GM12878 (cell line): ENCODE measurements around the gene BAZ1B. TPM values are rescaled to one million over a fixed set of nuclear protein-coding genes. Genes with fewer than 3 reads are reported as not detected.

Experiments used
- ATAC-seq: fragments of 200-7000 bp; cut with Tn5 transposase; 3 replicates; pipeline ENCODE4 v1.9.1; 2020; ENCODE audit warnings: mild to moderate bottlenecking, moderate library complexity
- BruUV-seq: library from RNA; stranded (reverse); fragments of 400-500 nt; replicated peaks from 2 replicates; lab custom pipeline; 2021; lab: Mats Ljungman, UMichigan
- CTCF ChIA-PET: fragments of 300-600 bp; sonication (Branson Sonifier 250); formaldehyde crosslinking; extraction: SDS; loops from one replicate; lab custom pipeline; 2021; ENCODE audit warnings: inconsistent platforms; lab: Yijun Ruan, JAX
- POLR2A ChIA-PET: fragments of 350-600 bp; formaldehyde crosslinking; extraction: SDS; loops from one replicate; lab custom pipeline; 2021; ENCODE audit warnings: inconsistent platforms; lab: Charles Lee
- RAD21 ChIA-PET: fragments of 300-600 bp; sonication (Branson Sonifier 250); formaldehyde crosslinking; loops from one replicate; lab custom pipeline; 2023; ENCODE audit warnings: antibody characterized with exemption; ENCODE audit not compliant: unreplicated experiment; lab: Charles Lee
- SMC1A ChIA-PET: fragments of 300-600 bp; sonication (Branson Sonifier 250); formaldehyde crosslinking; loops from one replicate; lab custom pipeline; 2023; ENCODE audit not compliant: unreplicated experiment, uncharacterized antibody; lab: Charles Lee
- DNase-seq: peaks from one replicate; pipeline ENCODE4 v3.0.0-alpha.2; 2011; ENCODE audit warnings: low read depth, low spot score
- FAIRE-seq: peaks from 3 replicates; lab custom pipeline; 2011; peaks lifted over from hg19 to GRCh38; lab: Jason Lieb, UNC
- H2AFZ ChIP-seq: 2 replicates; pipeline ENCODE4 v1.6.0; 2011; ENCODE audit warnings: low read depth, low read length, control low read depth; ENCODE audit not compliant: control insufficient read depth
- H3K27ac ChIP-seq: 2 replicates; pipeline ENCODE4 v1.5.1; 2011; ENCODE audit warnings: control low read depth; ENCODE audit not compliant: control insufficient read depth, insufficient read depth
- H3K27me3 ChIP-seq, 2 experiments: replicated peaks in 1 of 2; 2 replicates each; pipeline versions ENCODE4 v1.6.0 to v1.6.1; 2011; ENCODE audit warnings: low read length in 1 of 2; ENCODE audit not compliant: control insufficient read depth in 2 of 2, insufficient read depth in 2 of 2
- H3K36me3 ChIP-seq, 2 experiments: 2 replicates each; pipeline ENCODE4 v1.5.1; 2011; ENCODE audit warnings: low read length in 1 of 2; ENCODE audit not compliant: control insufficient read depth in 2 of 2, insufficient read depth in 2 of 2
- H3K4me1 ChIP-seq: 2 replicates; pipeline ENCODE4 v1.6.1; 2011; ENCODE audit warnings: mild to moderate bottlenecking, low read length, moderate library complexity, mixed read lengths; ENCODE audit not compliant: control insufficient read depth, insufficient read depth
- H3K4me2 ChIP-seq: 2 replicates; pipeline ENCODE4 v1.6.0; 2011; ENCODE audit warnings: control low read depth; ENCODE audit not compliant: control insufficient read depth, insufficient read depth
- H3K4me3 ChIP-seq: fragments of 200-600 bp; sonication (generic); 2 replicates; pipeline ENCODE4 v1.5.1; 2016
- H3K79me2 ChIP-seq: 2 replicates; pipeline ENCODE4 v1.6.0; 2011; ENCODE audit warnings: low read length; ENCODE audit not compliant: control insufficient read depth, insufficient read depth
- H3K9ac ChIP-seq: 2 replicates; pipeline ENCODE4 v1.8.0; 2011; ENCODE audit warnings: low read length, control low read depth, mixed read lengths; ENCODE audit not compliant: control insufficient read depth, insufficient read depth
- H3K9me3 ChIP-seq: replicated peaks from 3 replicates; pipeline ENCODE4 v1.5.1; 2011; ENCODE audit warnings: mild to moderate bottlenecking, low read length; ENCODE audit not compliant: control insufficient read depth, insufficient read depth
- H4K20me1 ChIP-seq: 2 replicates; pipeline ENCODE4 v1.6.0; 2011; ENCODE audit not compliant: control insufficient read depth, insufficient read depth
- EGR1 ChIP-seq, 2 experiments: IDR thresholded peaks; 1 replicate in 1 of 2; 2 replicates in 1 of 2; pipeline ENCODE4 v1.6.1; 2011 to 2012; ENCODE audit warnings: low read depth in 2 of 2, low read length in 2 of 2, borderline replicate concordance in 1 of 2, mild to moderate bottlenecking in 1 of 2, moderate library complexity in 1 of 2
- FOS ChIP-seq: IDR thresholded peaks from 3 replicates; pipeline ENCODE4 v1.6.1; 2011; ENCODE audit warnings: borderline replicate concordance; ENCODE audit not compliant: insufficient read length; ENCODE audit errors: extremely low read depth
- JUNB ChIP-seq: IDR thresholded peaks from 2 replicates; pipeline ENCODE4 v1.6.1; 2016; ENCODE audit warnings: antibody characterized with exemption, mild to moderate bottlenecking
- NR2C1 ChIP-seq: fragments of 450-650 bp; IDR thresholded peaks from 2 replicates; pipeline ENCODE4 v1.6.1; 2017; ENCODE audit warnings: antibody characterized with exemption, mild to moderate bottlenecking, moderate library complexity
- NR2F1 ChIP-seq: fragments of 450-650 bp; conservative IDR thresholded peaks from 2 replicates; pipeline ENCODE4 v1.6.1; 2017; ENCODE audit warnings: mild to moderate bottlenecking
- NRF1 ChIP-seq: conservative IDR thresholded peaks from 2 replicates; pipeline ENCODE4 v1.6.1; 2011; ENCODE audit warnings: mild to moderate bottlenecking, low read depth, low read length, improper control_type of control experiment
- POU2F2 ChIP-seq: IDR thresholded peaks from 3 replicates; pipeline ENCODE4 v1.6.1; 2011; ENCODE audit warnings: low read depth, mild to moderate bottlenecking, low read length, borderline replicate concordance
- SMC3 ChIP-seq: IDR thresholded peaks from 2 replicates; pipeline ENCODE4 v1.6.1; 2011; ENCODE audit warnings: low read length, improper control_type of control experiment, borderline replicate concordance
- TARDBP ChIP-seq: IDR thresholded peaks from 2 replicates; pipeline ENCODE4 v1.6.1; 2016; ENCODE audit warnings: borderline replicate concordance
- TCF7 ChIP-seq: IDR thresholded peaks from 2 replicates; pipeline ENCODE4 v1.6.1; 2014; ENCODE audit warnings: antibody characterized with exemption, borderline replicate concordance
- WRNIP1 ChIP-seq: IDR thresholded peaks from 2 replicates; pipeline ENCODE4 v1.6.1; 2011; ENCODE audit warnings: low read depth, low read length, improper control_type of control experiment, borderline replicate concordance
- ZNF622 ChIP-seq: fragments of 450-650 bp; IDR thresholded peaks from 2 replicates; pipeline ENCODE4 v1.6.1; 2017; ENCODE audit warnings: mild to moderate bottlenecking, inconsistent platforms
- WGBS: methylation state at CpG from one replicate; pipeline ENCODE4 v1.1.6; 2016; ENCODE audit warnings: low lambda C conversion rate; ENCODE audit not compliant: insufficient replicate concordance, insufficient coverage; ENCODE audit errors: missing lambda C conversion rate; 5-methylcytosine and 5-hydroxymethylcytosine counted together
- in situ Hi-C: fragments of 300-500 bp; cut with MboI; formaldehyde crosslinking; loops from 9 replicates; pipeline ENCODE4 v1.14.3; 2018; ENCODE audit warnings: mixed read lengths
- intact Hi-C: fragments of 100-400 bp; cut with micrococcal nuclease; formaldehyde crosslinking; loops from one replicate; pipeline ENCODE4 v1.14.2; 2022; ENCODE audit not compliant: unreplicated experiment
- polyA plus RNA-seq, 11 experiments: library from polyadenylated mRNA; depleted of rRNA in 4 of 11; unstranded in 6 of 11; stranded (reverse) in 5 of 11; fragments of >200 nt; fragmentation: Nextera tagmentation in 4 of 11; fragmentation: Illumina TruSeq in 1 of 11; extraction: Ambion mirVana in 4 of 11; extraction: Trizol in 1 of 11; gene quantifications; 1 replicate in 1 of 11; 2 replicates in 10 of 11; pipeline versions ENCODE4 v1.2.1 to v1.2.3, GENCODE V29; 2011 to 2016; ENCODE audit warnings: inconsistent platforms in 2 of 11, missing spikeins in 2 of 11, low read depth in 1 of 11
- total RNA-seq, 4 experiments: library from RNA; depleted of rRNA in 3 of 4; stranded (reverse); fragments of >200 nt in 3 of 4; fragmentation: Illumina TruSeq in 1 of 4; extraction: Trizol in 1 of 4; gene quantifications; 2 replicates each; pipeline versions ENCODE4 v1.2.1 to v1.2.3, GENCODE V29; 2013 to 2021
- TF ChIP-seq, protein P1 (sequence below): IDR thresholded peaks from 2 replicates; pipeline ENCODE4 v1.6.1; 2012; ENCODE audit warnings: low read depth, low read length, improper control_type of control experiment

The BAZ1B gene
- total and polyA plus RNA-seq, 10 of the 15 experiments (the other 5 are each of a cell fraction or from before 2014, with no cell fraction given) = 14.0 to 77.4 (median 36.2) TPM

DNA sequence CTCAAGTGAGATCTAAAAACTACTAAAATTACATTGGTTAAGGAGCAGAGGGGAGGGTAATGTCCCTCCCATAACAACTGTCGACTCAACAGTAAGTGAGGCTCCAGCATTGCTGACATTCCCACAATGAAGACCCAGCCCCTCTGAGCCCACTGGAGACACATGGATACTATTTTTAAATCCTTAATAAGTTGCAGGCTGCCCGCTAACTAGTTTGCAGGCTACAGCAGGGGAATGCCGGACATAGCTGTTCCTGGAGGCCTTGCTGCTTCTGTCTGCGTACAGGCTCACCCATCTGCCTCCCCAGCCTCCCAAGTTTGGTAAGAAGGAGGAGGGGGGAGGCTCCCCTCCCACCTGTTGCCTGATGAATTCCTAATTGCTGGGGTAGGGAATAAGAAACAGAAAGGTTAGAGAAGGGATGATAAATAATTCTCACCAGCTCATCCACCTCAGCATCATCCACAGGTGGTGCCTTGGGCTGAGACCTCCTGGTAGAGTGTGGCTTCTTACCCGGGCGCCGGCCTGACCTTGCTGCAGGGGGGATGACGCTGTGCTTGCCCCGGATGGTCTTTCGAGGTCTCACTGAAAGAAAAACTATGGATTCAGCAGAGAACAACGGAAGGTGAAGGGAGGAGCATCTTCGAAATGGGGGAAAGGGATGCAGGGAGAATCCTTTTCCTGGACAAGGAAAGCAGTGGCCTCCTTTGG, 78.4 kb downstream of the BAZ1B start:
- ChIA-PET SMC1A (no interaction called here), RAD21 (no interaction called here), CTCF (interaction anchor here (1.6 kb wide), 1 partner anchor 119 kb away, joined by 6 read pairs; no protein-coding TSS in a partner anchor), POLR2A (no interaction called here)
- in situ Hi-C loops = no loop called here
- FAIRE-seq = no peak
- no peak overlapping the region for H3K4me2 ChIP-seq
- TF ChIP-seq WRNIP1 = no peak
- no peak for TF ChIP-seq NRF1
- TF ChIP-seq, protein P1, sequence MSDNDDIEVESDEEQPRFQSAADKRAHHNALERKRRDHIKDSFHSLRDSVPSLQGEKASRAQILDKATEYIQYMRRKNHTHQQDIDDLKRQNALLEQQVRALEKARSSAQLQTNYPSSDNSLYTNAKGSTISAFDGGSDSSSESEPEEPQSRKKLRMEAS = no peak
- TF ChIP-seq NR2C1 = no peak
- TF ChIP-seq TARDBP = no peak
- no peak for TF ChIP-seq POU2F2
- no peak for TF ChIP-seq FOS
- no peak for TF ChIP-seq EGR1 (IDR thresholded peaks at IDR 0.05; ENCODE audit: borderline replicate concordance in 1 of 2, low read depth in 2 of 2, low read length in 2 of 2)
- no peak for TF ChIP-seq NR2F1
- no peak for TF ChIP-seq TCF7
- no peak for TF ChIP-seq ZNF622
- no peak for TF ChIP-seq SMC3
- TF ChIP-seq JUNB = no peak
- H3K4me3 ChIP-seq = no peak overlapping the region
- intact Hi-C loops = no loop called here
- no peaks in the 10 kb centered on the region for H3K27me3 ChIP-seq
- no peak overlapping the region for H3K9ac ChIP-seq
- H3K4me1 ChIP-seq = no peaks in the 10 kb centered on the region
- no peak for ATAC-seq
- no TSS peak for BruUV-seq
- H3K36me3 ChIP-seq = peaks cover 47 to 52% of the 10 kb centered on the region in 2 experiments
- no peaks in the 10 kb centered on the region for H3K79me2 ChIP-seq
- no peaks in the 10 kb centered on the region for H3K9me3 ChIP-seq
- no peak overlapping the region for H2AFZ ChIP-seq
- peaks cover 3% of the 10 kb centered on the region; the same call in 1 of the 2 replicates for H4K20me1 ChIP-seq
- DNase-seq = no peak
- H3K27ac ChIP-seq = no peak overlapping the region
- 95% methylated on average over 7 of the region's 12 CpGs for WGBS
